GM12865 (cell line): ENCODE results near the gene LAD1.

Experiments used
- DNase-seq: peaks from one replicate; pipeline ENCODE4 v3.0.0; 2010; ENCODE audit warnings: low read depth
- H3K4me3 ChIP-seq: 2 replicates; pipeline ENCODE4 v1.5.1; 2011; ENCODE audit warnings: mild to moderate bottlenecking, low read depth, low read length, control low read depth
- CTCF ChIP-seq: IDR thresholded peaks from 2 replicates; pipeline ENCODE4 v1.5.1; 2011; ENCODE audit warnings: low read length, control low read depth, low read depth, inconsistent platforms; ENCODE audit not compliant: insufficient read depth; ENCODE audit errors: missing control alignments

LAD1 gene

GRCh38 chr1:201362906-201363305, 36.2 kb downstream of the LAD1 start:
- H3K4me3 ChIP-seq = no peak overlapping the region
- no peak for TF ChIP-seq CTCF
- no peak for DNase-seq

- H3K4me3 ChIP-seq = no peak overlapping the region
- peak; percentile 72 for TF ChIP-seq CTCF
- peak; percentile 52 for DNase-seq
Measured at GRCh38 chr1:201361652-201362504, 37.2 kb downstream of the LAD1 start.

GRCh38 chr1:201360901-201361651, 38.0 kb downstream of the LAD1 start:
- DNase-seq = no peak
- no peak for TF ChIP-seq CTCF
- H3K4me3 ChIP-seq = no peak overlapping the region

- TF ChIP-seq CTCF = no peak
- H3K4me3 ChIP-seq = no peak overlapping the region
- no peak for DNase-seq
Measured at GRCh38 chr1:201360486-201360885, 38.6 kb downstream of the LAD1 start.

- no peak for DNase-seq
- H3K4me3 ChIP-seq = no peak overlapping the region
- TF ChIP-seq CTCF = no peak
Measured at GRCh38 chr1:201359873-201360210, 39.3 kb downstream of the LAD1 start.

- DNase-seq = no peak
- no peak for TF ChIP-seq CTCF
Measured at GRCh38 chr1:201359031-201359872, 39.9 kb downstream of the LAD1 start.

More at GRCh38 chr1:201359031-201359872, 39.9 kb downstream of the LAD1 start:
- H3K4me3 ChIP-seq = no peak overlapping the region
